ENCODE measurements around the gene TIMM22.

TIMM22 gene

GRCh38 chr17:1027044-1027443, 30.1 kb downstream of the TIMM22 start:
- Histone ChIP-seq H3K4me2 (ENCODE audit: low read length) (no peak overlapping the region), H3K4me3 (ENCODE audit: low read length) (no peak overlapping the region), H3K79me2 (ENCODE audit: control insufficient read depth, low read length) (no peaks in the 10 kb centered on the region; the same call in 1 of the 2 replicates), H3K36me3 (ENCODE audit: control insufficient read depth, low read length) (peaks cover 25% of the 10 kb centered on the region), H3F3A (ENCODE audit: control insufficient read depth, insufficient read depth) (no peaks in the 10 kb centered on the region), H4K20me1 (ENCODE audit: control insufficient read depth, insufficient read depth, low read depth, low read length) (0 out of 2 replicates have a peak, but pooled peaks cover 3% of the 10 kb centered on the region), H3K9me3 (ENCODE audit: control insufficient read depth, insufficient read depth, low read length) (no peaks in the 10 kb centered on the region), H3K27ac (ENCODE audit: low read depth, low read length) (no peak overlapping the region), H3K4me1 (ENCODE audit: control insufficient read depth, low read length) (no peaks in the 10 kb centered on the region), H3K27me3 (ENCODE audit: control insufficient read depth, low read length) (no peaks in the 10 kb centered on the region), H3K9me2 (replicated peaks; ENCODE audit: control insufficient read depth, low read length) (no peaks in the 10 kb centered on the region)
- TF ChIP-seq, protein P1, sequence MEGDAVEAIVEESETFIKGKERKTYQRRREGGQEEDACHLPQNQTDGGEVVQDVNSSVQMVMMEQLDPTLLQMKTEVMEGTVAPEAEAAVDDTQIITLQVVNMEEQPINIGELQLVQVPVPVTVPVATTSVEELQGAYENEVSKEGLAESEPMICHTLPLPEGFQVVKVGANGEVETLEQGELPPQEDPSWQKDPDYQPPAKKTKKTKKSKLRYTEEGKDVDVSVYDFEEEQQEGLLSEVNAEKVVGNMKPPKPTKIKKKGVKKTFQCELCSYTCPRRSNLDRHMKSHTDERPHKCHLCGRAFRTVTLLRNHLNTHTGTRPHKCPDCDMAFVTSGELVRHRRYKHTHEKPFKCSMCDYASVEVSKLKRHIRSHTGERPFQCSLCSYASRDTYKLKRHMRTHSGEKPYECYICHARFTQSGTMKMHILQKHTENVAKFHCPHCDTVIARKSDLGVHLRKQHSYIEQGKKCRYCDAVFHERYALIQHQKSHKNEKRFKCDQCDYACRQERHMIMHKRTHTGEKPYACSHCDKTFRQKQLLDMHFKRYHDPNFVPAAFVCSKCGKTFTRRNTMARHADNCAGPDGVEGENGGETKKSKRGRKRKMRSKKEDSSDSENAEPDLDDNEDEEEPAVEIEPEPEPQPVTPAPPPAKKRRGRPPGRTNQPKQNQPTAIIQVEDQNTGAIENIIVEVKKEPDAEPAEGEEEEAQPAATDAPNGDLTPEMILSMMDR (IDR thresholded peaks at IDR 0.05; ENCODE audit: low read depth, low read length, poor library complexity, severe bottlenecking), result no peak
- no peak for TF ChIP-seq EZH2phosphoT487 (IDR thresholded peaks at IDR 0.05; ENCODE audit: borderline replicate concordance, low read length)

DNA sequence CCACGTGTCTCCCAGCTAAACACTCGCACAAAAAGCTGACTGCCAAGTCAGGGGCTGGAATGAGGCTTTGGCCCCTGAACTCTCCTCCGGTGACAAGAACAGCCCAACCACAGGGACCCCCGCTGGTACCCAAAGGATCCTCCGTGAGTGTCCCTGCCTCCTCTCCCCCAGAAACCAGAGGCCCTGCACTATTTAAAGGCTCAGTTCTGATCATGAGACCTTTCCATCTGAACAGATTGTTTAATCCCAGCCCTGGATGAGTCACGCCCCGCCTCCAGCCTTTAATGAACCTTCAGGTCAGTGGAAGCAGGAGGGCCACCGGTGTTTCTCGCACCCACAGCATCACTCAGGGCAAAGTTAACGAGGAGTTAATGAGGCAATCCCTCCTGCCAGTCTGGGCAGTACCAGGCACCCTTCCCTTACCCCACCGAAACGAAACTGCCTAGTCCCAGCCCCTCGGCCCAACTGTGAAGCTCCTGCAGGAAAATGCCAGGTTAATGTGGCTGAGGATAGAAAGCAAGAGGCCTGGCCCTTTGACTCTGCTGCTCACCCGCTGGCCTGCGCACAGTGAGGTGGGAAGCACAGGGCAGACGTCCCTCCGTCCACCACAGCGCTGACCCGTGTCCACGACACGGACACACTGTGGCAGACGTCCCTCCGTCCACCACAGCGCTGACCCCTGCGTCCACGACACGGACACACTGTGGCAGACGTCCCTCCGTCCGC, 32.4 kb downstream of the TIMM22 start:
- no peak overlapping the region for H3K27ac ChIP-seq (ENCODE audit: low read depth, low read length)
- no peaks in the 10 kb centered on the region for H3F3A ChIP-seq (ENCODE audit: control insufficient read depth, insufficient read depth)
- no peaks in the 10 kb centered on the region for H3K9me3 ChIP-seq (ENCODE audit: control insufficient read depth, insufficient read depth, low read length)
- TF ChIP-seq, protein P1 (IDR thresholded peaks at IDR 0.05; ENCODE audit: low read depth, low read length, poor library complexity, severe bottlenecking), result no peak
- no peak for TF ChIP-seq EZH2phosphoT487 (IDR thresholded peaks at IDR 0.05; ENCODE audit: borderline replicate concordance, low read length)
- no peak overlapping the region for H3K4me3 ChIP-seq (ENCODE audit: low read length)
- H3K4me1 ChIP-seq (ENCODE audit: control insufficient read depth, low read length), result no peaks in the 10 kb centered on the region
- H4K20me1 ChIP-seq (ENCODE audit: control insufficient read depth, insufficient read depth, low read depth, low read length), result 0 out of 2 replicates have a peak, but pooled peaks cover 3% of the 10 kb centered on the region
- H3K79me2 ChIP-seq (ENCODE audit: control insufficient read depth, low read length), result 0 out of 2 replicates have a peak, but pooled peaks cover 4% of the 10 kb centered on the region
- H3K9me2 ChIP-seq (replicated peaks; ENCODE audit: control insufficient read depth, low read length), result no peaks in the 10 kb centered on the region
- H3K27me3 ChIP-seq (ENCODE audit: control insufficient read depth, low read length), result no peaks in the 10 kb centered on the region
- peaks cover 40% of the 10 kb centered on the region for H3K36me3 ChIP-seq (ENCODE audit: control insufficient read depth, low read length)
- H3K4me2 ChIP-seq (ENCODE audit: low read length), result no peak overlapping the region

GRCh38 chr17:1029922-1030644, 33.2 kb downstream of the TIMM22 start:
- H3K9me3 ChIP-seq (ENCODE audit: control insufficient read depth, insufficient read depth, low read length), result no peaks in the 10 kb centered on the region
- H3K79me2 ChIP-seq (ENCODE audit: control insufficient read depth, low read length), result 0 out of 2 replicates have a peak, but pooled peaks cover 5% of the 10 kb centered on the region
- H3K36me3 ChIP-seq (ENCODE audit: control insufficient read depth, low read length), result peaks cover 44% of the 10 kb centered on the region
- H3K27ac ChIP-seq (ENCODE audit: low read depth, low read length), result no peak overlapping the region
- no peaks in the 10 kb centered on the region for H3F3A ChIP-seq (ENCODE audit: control insufficient read depth, insufficient read depth)
- no peaks in the 10 kb centered on the region for H3K27me3 ChIP-seq (ENCODE audit: control insufficient read depth, low read length)
- 0 out of 2 replicates have a peak, but pooled peaks cover 3% of the 10 kb centered on the region for H4K20me1 ChIP-seq (ENCODE audit: control insufficient read depth, insufficient read depth, low read depth, low read length)
- H3K9me2 ChIP-seq (replicated peaks; ENCODE audit: control insufficient read depth, low read length), result no peaks in the 10 kb centered on the region
- H3K4me1 ChIP-seq (ENCODE audit: control insufficient read depth, low read length), result no peaks in the 10 kb centered on the region
- TF ChIP-seq, protein P1 (IDR thresholded peaks at IDR 0.05; ENCODE audit: low read depth, low read length, poor library complexity, severe bottlenecking), result no peak
- no peak for TF ChIP-seq EZH2phosphoT487 (IDR thresholded peaks at IDR 0.05; ENCODE audit: borderline replicate concordance, low read length)
- no peak overlapping the region for H3K4me2 ChIP-seq (ENCODE audit: low read length)
- H3K4me3 ChIP-seq (ENCODE audit: low read length), result no peak overlapping the region
